Heart left ventricle (tissue), 16 donors: ENCODE measurements around the gene BMX. TPM values are rescaled to one million over a fixed set of nuclear protein-coding genes. Genes with fewer than 3 reads are reported as not detected.
A peak's percentile ranks its signal among the peaks of the same experiment; 100 is the strongest.

ENCODE experiments used
- ATAC-seq, 4 donors: fragments of 200-7000 bp; cut with Tn5 transposase; one replicate each; pipeline ENCODE4 v1.9.1; 2020 to 2022; ENCODE audit warnings: moderate library complexity in 4 of 4, mild to moderate bottlenecking in 3 of 4, moderate number of reproducible peaks in 1 of 4
- DNase-seq, 5 donors: peaks; one replicate each; pipeline ENCODE4 v3.0.0-alpha.2; 2020
- H3K27ac ChIP-seq, 12 donors: fragments of 200-600 bp; sonication (generic) in 4 of 12; one replicate each; pipeline versions ENCODE4 v1.5.0 to v1.8.0; 2016 to 2022; ENCODE audit warnings: mild to moderate bottlenecking in 2 of 12
- H3K27me3 ChIP-seq, 9 donors: fragments of 200-600 bp; sonication (generic) in 2 of 9; one replicate each; pipeline versions ENCODE4 v1.5.1 to v1.8.0; 2016 to 2022; ENCODE audit warnings: mild to moderate bottlenecking in 3 of 9
- H3K36me3 ChIP-seq, 9 donors: fragments of 200-600 bp; sonication (generic) in 2 of 9; one replicate each; pipeline versions ENCODE4 v1.5.0 to v1.8.0; 2018 to 2022; ENCODE audit warnings: mild to moderate bottlenecking in 2 of 9
- H3K4me1 ChIP-seq, 12 donors: fragments of 200-600 bp; sonication (generic) in 4 of 12; one replicate each; pipeline versions ENCODE4 v1.5.0 to v1.8.0; 2016 to 2022; ENCODE audit warnings: mild to moderate bottlenecking in 3 of 12
- H3K4me3 ChIP-seq, 12 donors: fragments of 200-600 bp; sonication (generic) in 4 of 12; one replicate each; pipeline versions ENCODE4 v1.5.0 to v1.8.0; 2017 to 2022; ENCODE audit warnings: mild to moderate bottlenecking in 9 of 12, moderate library complexity in 4 of 12
- H3K9me3 ChIP-seq, 12 donors: fragments of 200-600 bp; sonication (generic) in 4 of 12; one replicate each; pipeline versions ENCODE4 v1.5.0 to v1.8.0; 2016 to 2022; ENCODE audit warnings: mild to moderate bottlenecking in 1 of 12
- POLR2A ChIP-seq, 2 donors: fragments of 450-650 bp; IDR thresholded peaks; one replicate each; pipeline ENCODE4 v1.6.1; 2017; ENCODE audit warnings: antibody characterized with exemption in 2 of 2, mild to moderate bottlenecking in 2 of 2, moderate library complexity in 2 of 2
- WGBS, 4 donors: extraction: QIAGEN DNeasy Blood & Tissue Kit in 2 of 4; methylation state at CpG; one replicate each; pipeline versions ENCODE4 v1.1.5 to v1.1.7; 2013 to 2018; 5-methylcytosine and 5-hydroxymethylcytosine counted together
- intact Hi-C, 10 donors: fragments of 100-400 bp; cut with DNase I; formaldehyde crosslinking; loops; one replicate each; pipeline versions ENCODE4 v1.11.1 to v1.14.2; 2022
- polyA plus RNA-seq, 2 donors: library from polyadenylated mRNA; stranded (reverse); fragments of 200-250 nt; gene quantifications; one replicate each; pipeline ENCODE4 v1.2.3, GENCODE V29; 2013
- total RNA-seq, 9 donors: library from RNA; depleted of rRNA in 2 of 9; stranded (reverse); fragments of >200 nt in 2 of 9; fragmentation: NEBNext Ultra II Directional in 3 of 9; extraction: Animal tissue kit (Norgen Biotek cat#: 25700) in 3 of 9; gene quantifications; one replicate each; pipeline versions ENCODE4 v1.1.0 to v1.2.4, GENCODE V29; 2016 to 2023
- TF ChIP-seq, protein P1 (sequence below), 12 donors: fragments of 200-600 bp; sonication (generic) in 4 of 12; IDR thresholded peaks; one replicate each; pipeline versions ENCODE4 v1.5.0 to v1.8.0; 2018 to 2022; ENCODE audit warnings: antibody characterized with exemption in 12 of 12, mild to moderate bottlenecking in 5 of 12
- donor health status: ischemic (EF 13 %, LVEDD 7.1; RV severe dilation, severe dysfunction).
- donor health status: healthy with polysubstance abuse.
- donor health status: DM: no; HTN: yes; CAD: no.
- donor health status: DM: no; HTN: no; CAD: no.
- donor health status: ischemic (EF 25% LVEDD 6.9; RV normal size, moderate dysfunction).
- donor health status: ischemic (EF 25% LVEDD 5.7; RV mildly dilated, moderate dysfunction).
- donor health status: healthy.
- donor health status: DM: yes; HTN: yes; CAD: no.
- donor health status: ischemic (EF 35%, LVEDD 5.7; RV mildly dilated, moderate dysfunction).
- donor health status: nonischemic (EF 11% LVEDD 7.7; RV severe dilation, severe dysfunction).
- donor health status: DM: yes; HTN: yes; CAD: no.
- donor health status: PGD.
- donor health status: ischemic (EF 29% LVEDD 5.4; RV normal size, mild dysfunction).
- donor health status: nonischemic (EF 23%, LVEDD 6.1; RV moderate dilation, normal function).

The BMX gene
- total and polyA plus RNA-seq, 11 donors, result 0.47 to 2.8 (median 1.3) TPM

DNA sequence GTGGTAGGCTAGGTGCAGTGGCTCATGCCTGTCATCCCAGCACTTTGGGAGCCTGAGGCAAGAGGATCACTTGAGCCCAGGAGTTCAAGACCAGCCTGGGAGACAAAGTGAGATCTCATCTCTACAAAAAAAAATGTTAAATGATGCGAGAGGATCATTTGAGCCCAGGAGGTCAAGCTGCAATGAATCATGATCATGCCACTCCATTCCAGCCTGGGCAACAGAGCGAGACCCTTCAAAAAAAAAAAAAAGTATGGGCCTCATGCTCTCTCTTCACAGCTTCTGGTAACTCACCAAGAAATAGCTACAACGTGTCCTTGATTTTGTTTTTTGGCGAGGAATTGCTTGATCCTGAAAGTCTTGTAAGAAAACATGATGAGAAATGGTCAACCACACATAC is 98.9 kb downstream of the BMX start:
- DNase-seq, result no peak
- peak overlapping the region in 8 of 12 donors; percentile 6 to 85 (median 57) for H3K27ac ChIP-seq
- peak overlapping the region in 5 of 12 donors; percentile 1 to 30 (median 26) for H3K4me3 ChIP-seq
- H3K36me3 ChIP-seq, result no peaks in the 10 kb centered on the region
- TF ChIP-seq POLR2A (IDR thresholded peaks at IDR 0.05), result no peak
- TF ChIP-seq, protein P1, sequence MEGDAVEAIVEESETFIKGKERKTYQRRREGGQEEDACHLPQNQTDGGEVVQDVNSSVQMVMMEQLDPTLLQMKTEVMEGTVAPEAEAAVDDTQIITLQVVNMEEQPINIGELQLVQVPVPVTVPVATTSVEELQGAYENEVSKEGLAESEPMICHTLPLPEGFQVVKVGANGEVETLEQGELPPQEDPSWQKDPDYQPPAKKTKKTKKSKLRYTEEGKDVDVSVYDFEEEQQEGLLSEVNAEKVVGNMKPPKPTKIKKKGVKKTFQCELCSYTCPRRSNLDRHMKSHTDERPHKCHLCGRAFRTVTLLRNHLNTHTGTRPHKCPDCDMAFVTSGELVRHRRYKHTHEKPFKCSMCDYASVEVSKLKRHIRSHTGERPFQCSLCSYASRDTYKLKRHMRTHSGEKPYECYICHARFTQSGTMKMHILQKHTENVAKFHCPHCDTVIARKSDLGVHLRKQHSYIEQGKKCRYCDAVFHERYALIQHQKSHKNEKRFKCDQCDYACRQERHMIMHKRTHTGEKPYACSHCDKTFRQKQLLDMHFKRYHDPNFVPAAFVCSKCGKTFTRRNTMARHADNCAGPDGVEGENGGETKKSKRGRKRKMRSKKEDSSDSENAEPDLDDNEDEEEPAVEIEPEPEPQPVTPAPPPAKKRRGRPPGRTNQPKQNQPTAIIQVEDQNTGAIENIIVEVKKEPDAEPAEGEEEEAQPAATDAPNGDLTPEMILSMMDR (IDR thresholded peaks at IDR 0.05), result no peak
- H3K9me3 ChIP-seq, result no peaks in the 10 kb centered on the region
- intact Hi-C loops, result loop anchor here in 2 of 10 donors (10.0 kb wide), 1 partner anchor 45 kb away; no protein-coding TSS in a partner anchor
- H3K27me3 ChIP-seq, result peaks cover 0 to 49% (median 0%) of the 10 kb centered on the region in 9 donors
- WGBS, 4 donors, result 66 to 88% (median 76%) methylated on average over 4 of the region's 4 CpGs
- no peak for ATAC-seq
- peaks cover 0 to 23% (median 0%) of the 10 kb centered on the region in 12 donors for H3K4me1 ChIP-seq

DNA sequence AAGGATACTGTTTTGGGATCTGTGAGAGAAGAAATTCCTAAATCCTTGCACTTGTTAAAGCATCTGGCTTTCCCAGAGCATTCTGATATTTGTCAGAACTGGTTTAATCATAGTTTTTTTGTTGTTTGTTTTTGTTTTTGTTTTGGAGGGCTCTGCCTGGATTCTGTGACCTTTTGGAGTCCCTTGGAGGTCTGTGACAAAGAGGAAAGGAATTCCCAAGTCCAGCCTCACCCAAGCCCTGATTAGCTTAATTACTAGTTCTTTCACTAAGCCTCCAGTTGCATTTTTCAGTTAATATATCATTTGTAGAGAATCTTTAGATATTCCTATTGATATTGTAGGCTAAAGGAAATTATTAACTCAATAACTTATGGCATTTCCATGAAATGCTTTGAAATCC is 99.4 kb downstream of the BMX start:
- intact Hi-C loops, result no loop called here
- TF ChIP-seq POLR2A (IDR thresholded peaks at IDR 0.05), result no peak
- TF ChIP-seq, protein P1 (IDR thresholded peaks at IDR 0.05), result no peak
- Histone ChIP-seq H3K36me3 (no peaks in the 10 kb centered on the region), H3K27me3 (peaks cover 0 to 51% (median 0%) of the 10 kb centered on the region in 9 donors), H3K9me3 (no peaks in the 10 kb centered on the region), H3K4me1 (peaks cover 0 to 17% (median 0%) of the 10 kb centered on the region in 12 donors), H3K27ac (peak overlapping the region in 7 of 12 donors; percentile 6 to 85 (median 61)), H3K4me3 (peak overlapping the region in 5 of 12 donors; percentile 1 to 30 (median 20))
- ATAC-seq, result no peak
- no peak for DNase-seq

DNA sequence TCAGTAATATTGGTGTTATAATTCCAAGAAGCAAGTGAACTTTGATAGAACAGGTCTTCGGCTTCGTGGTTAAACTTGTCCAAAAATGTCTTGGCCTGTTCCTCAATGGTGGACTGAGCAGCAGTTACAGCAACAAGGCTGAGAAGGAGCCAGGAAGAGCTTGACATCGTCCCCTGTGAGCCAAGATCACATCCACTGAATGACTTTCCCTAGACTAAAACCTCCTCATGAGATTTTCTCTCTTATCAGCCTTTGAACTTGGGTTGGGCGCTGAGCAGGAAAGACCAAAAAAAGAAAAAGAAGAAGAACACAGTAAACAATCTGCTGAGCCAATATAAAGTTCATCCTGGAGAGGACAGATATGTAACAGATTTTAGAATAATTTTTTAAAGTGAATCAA is 100.1 kb downstream of the BMX start, which contains the start of gene ACE2:
ACE2 (minus strand) TSS at position 216 of the 400 bp plus-strand sequence; CDS start at position 167, 49 bp downstream.
- no peak for TF ChIP-seq POLR2A (IDR thresholded peaks at IDR 0.05)
- TF ChIP-seq, protein P1 (IDR thresholded peaks at IDR 0.05), result no peak
- Histone ChIP-seq H3K4me3 (peak within 1 kb of the TSS in 5 of 12 donors; percentile 1 to 30 (median 20)), H3K36me3 (no peaks in the 10 kb centered on the region), H3K27me3 (peaks cover 0 to 51% (median 0%) of the 10 kb centered on the region in 9 donors), H3K4me1 (peaks cover 0 to 17% (median 0%) of the 10 kb centered on the region in 12 donors), H3K27ac (peak within 1 kb of the TSS in 8 of 12 donors; percentile 6 to 85 (median 57)), H3K9me3 (no peaks in the 10 kb centered on the region)
- ATAC-seq (peak in 2 of 4 donors; percentile 36 to 54), DNase-seq (peak in 1 of 5 donors; percentile 6)
- intact Hi-C loops, result no loop called here
- WGBS, 4 donors, result 39 to 65% (median 52%) methylated on average over 4 of the region's 4 CpGs

DNA sequence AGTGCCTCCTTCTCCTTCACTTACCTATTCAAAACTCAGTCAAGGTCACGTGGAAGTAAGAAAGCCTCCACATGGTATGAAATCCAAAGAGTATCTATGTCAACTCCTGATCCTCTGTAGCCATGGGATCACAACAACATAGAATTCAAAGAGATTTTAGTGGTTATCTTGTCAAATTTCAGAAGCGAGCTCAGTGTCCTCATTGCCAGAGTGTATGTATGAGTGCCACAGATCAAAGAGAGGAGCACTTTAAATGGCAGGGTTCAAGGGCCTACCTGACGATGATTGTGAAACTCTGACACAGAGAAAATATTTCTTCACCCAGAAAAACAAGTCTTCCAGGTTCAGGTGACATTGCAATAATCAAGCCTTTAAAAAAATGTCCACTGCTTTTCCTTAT is 101.3 kb downstream of the BMX start:
- no peak for TF ChIP-seq POLR2A (IDR thresholded peaks at IDR 0.05)
- WGBS, 4 donors, result 68 to 79% (median 73%) methylated on average over 3 of the region's 3 CpGs
- DNase-seq, result no peak
- no peak for ATAC-seq
- H3K27ac ChIP-seq, result no peak overlapping the region
- H3K36me3 ChIP-seq, result no peaks in the 10 kb centered on the region
- no peak overlapping the region for H3K4me3 ChIP-seq
- peaks cover 0 to 17% (median 0%) of the 10 kb centered on the region in 12 donors for H3K4me1 ChIP-seq
- intact Hi-C loops, result no loop called here
- no peaks in the 10 kb centered on the region for H3K9me3 ChIP-seq
- H3K27me3 ChIP-seq, result peaks cover 0 to 45% (median 0%) of the 10 kb centered on the region in 9 donors

DNA sequence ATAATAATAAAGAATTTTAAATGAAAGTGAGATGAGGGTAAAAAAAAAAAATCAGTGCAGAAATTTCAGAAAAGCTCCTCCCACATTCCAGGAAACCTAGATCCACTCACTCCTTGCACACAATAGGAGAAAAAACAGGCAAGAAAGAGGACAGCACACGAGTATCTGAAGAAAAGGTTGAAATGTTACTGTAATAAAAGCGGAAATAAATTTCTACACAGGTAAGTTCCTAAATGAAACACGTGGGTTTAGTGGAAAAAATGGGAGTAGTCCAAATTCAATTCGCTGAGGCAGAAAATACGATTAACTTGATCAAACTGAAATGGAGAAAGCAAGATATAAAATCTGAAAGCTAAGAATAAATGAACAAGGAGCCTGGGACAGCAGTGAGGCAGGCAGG is 102.2 kb downstream of the BMX start:
- DNase-seq (no peak), ATAC-seq (no peak)
- intact Hi-C loops, result no loop called here
- Histone ChIP-seq H3K4me1 (peaks cover 0 to 17% (median 0%) of the 10 kb centered on the region in 12 donors), H3K4me3 (no peak overlapping the region), H3K36me3 (no peaks in the 10 kb centered on the region), H3K9me3 (no peaks in the 10 kb centered on the region), H3K27ac (no peak overlapping the region), H3K27me3 (peaks cover 0 to 45% (median 0%) of the 10 kb centered on the region in 9 donors)
- TF ChIP-seq, protein P1 (IDR thresholded peaks at IDR 0.05), result no peak
- no peak for TF ChIP-seq POLR2A (IDR thresholded peaks at IDR 0.05)
- 60 to 75% (median 68%) methylated on average over 5 of the region's 5 CpGs for WGBS, 4 donors
